ENCODE results near the gene GALR1.

DNA sequence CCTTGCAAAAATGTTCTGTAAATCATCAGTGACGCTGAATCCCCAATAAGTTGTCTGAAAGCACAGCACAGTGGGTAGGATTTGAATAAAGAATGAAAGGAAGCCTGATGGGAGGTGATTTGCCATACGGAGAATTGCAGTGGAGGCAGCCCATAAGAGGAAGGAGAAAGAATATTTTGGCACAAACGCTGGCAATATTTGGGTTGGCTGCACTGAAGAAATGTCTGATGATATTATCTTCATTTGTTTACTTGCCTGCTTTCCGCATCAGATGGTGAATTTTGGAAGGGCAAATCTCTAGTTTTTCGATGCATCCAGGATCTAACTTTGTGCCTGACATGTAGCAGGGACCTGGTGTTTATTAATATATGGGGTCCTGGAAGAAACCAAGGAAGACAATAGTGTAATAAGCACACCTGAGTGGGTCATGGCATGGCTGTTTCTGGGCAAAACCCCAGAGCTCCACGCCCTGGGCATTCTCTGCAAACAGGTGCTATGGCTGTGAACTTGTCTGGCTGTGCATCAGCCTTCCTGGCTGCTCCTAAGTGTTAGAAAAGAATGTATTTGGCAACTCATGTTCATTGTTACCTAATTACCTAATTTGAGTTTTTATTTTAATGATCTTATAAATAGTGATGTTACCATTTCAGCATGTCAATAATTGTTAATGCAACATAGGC is 5.9 kb downstream of the GALR1 start:
- no peak for TF ChIP-seq CREM (CRISPR knock-in tag; IDR thresholded peaks at IDR 0.05)
- TF ChIP-seq, protein P1, sequence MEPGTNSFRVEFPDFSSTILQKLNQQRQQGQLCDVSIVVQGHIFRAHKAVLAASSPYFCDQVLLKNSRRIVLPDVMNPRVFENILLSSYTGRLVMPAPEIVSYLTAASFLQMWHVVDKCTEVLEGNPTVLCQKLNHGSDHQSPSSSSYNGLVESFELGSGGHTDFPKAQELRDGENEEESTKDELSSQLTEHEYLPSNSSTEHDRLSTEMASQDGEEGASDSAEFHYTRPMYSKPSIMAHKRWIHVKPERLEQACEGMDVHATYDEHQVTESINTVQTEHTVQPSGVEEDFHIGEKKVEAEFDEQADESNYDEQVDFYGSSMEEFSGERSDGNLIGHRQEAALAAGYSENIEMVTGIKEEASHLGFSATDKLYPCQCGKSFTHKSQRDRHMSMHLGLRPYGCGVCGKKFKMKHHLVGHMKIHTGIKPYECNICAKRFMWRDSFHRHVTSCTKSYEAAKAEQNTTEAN (CRISPR knock-in tag; IDR thresholded peaks at IDR 0.05), result no peak
- TF ChIP-seq, protein P2, sequence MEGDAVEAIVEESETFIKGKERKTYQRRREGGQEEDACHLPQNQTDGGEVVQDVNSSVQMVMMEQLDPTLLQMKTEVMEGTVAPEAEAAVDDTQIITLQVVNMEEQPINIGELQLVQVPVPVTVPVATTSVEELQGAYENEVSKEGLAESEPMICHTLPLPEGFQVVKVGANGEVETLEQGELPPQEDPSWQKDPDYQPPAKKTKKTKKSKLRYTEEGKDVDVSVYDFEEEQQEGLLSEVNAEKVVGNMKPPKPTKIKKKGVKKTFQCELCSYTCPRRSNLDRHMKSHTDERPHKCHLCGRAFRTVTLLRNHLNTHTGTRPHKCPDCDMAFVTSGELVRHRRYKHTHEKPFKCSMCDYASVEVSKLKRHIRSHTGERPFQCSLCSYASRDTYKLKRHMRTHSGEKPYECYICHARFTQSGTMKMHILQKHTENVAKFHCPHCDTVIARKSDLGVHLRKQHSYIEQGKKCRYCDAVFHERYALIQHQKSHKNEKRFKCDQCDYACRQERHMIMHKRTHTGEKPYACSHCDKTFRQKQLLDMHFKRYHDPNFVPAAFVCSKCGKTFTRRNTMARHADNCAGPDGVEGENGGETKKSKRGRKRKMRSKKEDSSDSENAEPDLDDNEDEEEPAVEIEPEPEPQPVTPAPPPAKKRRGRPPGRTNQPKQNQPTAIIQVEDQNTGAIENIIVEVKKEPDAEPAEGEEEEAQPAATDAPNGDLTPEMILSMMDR (IDR thresholded peaks at IDR 0.05), result no peak
- TF ChIP-seq, protein P3, sequence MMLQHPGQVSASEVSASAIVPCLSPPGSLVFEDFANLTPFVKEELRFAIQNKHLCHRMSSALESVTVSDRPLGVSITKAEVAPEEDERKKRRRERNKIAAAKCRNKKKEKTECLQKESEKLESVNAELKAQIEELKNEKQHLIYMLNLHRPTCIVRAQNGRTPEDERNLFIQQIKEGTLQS (CRISPR knock-in tag; conservative IDR thresholded peaks at IDR 0.05), result no peak
- no peak for TF ChIP-seq ZBTB21 (CRISPR knock-in tag; IDR thresholded peaks at IDR 0.05; ENCODE audit: borderline replicate concordance)
- TF ChIP-seq, protein P4, sequence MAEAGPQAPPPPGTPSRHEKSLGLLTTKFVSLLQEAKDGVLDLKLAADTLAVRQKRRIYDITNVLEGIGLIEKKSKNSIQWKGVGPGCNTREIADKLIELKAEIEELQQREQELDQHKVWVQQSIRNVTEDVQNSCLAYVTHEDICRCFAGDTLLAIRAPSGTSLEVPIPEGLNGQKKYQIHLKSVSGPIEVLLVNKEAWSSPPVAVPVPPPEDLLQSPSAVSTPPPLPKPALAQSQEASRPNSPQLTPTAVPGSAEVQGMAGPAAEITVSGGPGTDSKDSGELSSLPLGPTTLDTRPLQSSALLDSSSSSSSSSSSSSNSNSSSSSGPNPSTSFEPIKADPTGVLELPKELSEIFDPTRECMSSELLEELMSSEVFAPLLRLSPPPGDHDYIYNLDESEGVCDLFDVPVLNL (CRISPR knock-in tag; IDR thresholded peaks at IDR 0.05; ENCODE audit: borderline replicate concordance, low read depth), result no peak
- TF ChIP-seq ZNF121 (CRISPR knock-in tag; IDR thresholded peaks at IDR 0.05), result no peak
- no peak for TF ChIP-seq SP1 (CRISPR knock-in tag; conservative IDR thresholded peaks at IDR 0.05)
- no peak for TF ChIP-seq NR2C2 (CRISPR knock-in tag; IDR thresholded peaks at IDR 0.05)
- no peak for TF ChIP-seq ATF1 (CRISPR knock-in tag; IDR thresholded peaks at IDR 0.05)
- TF ChIP-seq, protein P5, sequence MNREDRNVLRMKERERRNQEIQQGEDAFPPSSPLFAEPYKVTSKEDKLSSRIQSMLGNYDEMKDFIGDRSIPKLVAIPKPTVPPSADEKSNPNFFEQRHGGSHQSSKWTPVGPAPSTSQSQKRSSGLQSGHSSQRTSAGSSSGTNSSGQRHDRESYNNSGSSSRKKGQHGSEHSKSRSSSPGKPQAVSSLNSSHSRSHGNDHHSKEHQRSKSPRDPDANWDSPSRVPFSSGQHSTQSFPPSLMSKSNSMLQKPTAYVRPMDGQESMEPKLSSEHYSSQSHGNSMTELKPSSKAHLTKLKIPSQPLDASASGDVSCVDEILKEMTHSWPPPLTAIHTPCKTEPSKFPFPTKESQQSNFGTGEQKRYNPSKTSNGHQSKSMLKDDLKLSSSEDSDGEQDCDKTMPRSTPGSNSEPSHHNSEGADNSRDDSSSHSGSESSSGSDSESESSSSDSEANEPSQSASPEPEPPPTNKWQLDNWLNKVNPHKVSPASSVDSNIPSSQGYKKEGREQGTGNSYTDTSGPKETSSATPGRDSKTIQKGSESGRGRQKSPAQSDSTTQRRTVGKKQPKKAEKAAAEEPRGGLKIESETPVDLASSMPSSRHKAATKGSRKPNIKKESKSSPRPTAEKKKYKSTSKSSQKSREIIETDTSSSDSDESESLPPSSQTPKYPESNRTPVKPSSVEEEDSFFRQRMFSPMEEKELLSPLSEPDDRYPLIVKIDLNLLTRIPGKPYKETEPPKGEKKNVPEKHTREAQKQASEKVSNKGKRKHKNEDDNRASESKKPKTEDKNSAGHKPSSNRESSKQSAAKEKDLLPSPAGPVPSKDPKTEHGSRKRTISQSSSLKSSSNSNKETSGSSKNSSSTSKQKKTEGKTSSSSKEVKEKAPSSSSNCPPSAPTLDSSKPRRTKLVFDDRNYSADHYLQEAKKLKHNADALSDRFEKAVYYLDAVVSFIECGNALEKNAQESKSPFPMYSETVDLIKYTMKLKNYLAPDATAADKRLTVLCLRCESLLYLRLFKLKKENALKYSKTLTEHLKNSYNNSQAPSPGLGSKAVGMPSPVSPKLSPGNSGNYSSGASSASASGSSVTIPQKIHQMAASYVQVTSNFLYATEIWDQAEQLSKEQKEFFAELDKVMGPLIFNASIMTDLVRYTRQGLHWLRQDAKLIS (CRISPR knock-in tag; IDR thresholded peaks at IDR 0.05; ENCODE audit: borderline replicate concordance), result no peak
- TF ChIP-seq, protein P6, sequence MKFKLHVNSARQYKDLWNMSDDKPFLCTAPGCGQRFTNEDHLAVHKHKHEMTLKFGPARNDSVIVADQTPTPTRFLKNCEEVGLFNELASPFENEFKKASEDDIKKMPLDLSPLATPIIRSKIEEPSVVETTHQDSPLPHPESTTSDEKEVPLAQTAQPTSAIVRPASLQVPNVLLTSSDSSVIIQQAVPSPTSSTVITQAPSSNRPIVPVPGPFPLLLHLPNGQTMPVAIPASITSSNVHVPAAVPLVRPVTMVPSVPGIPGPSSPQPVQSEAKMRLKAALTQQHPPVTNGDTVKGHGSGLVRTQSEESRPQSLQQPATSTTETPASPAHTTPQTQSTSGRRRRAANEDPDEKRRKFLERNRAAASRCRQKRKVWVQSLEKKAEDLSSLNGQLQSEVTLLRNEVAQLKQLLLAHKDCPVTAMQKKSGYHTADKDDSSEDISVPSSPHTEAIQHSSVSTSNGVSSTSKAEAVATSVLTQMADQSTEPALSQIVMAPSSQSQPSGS (CRISPR knock-in tag; IDR thresholded peaks at IDR 0.05; ENCODE audit: borderline replicate concordance, low read depth), result no peak
